GM18868 (cell line): Measurements from ENCODE around the gene ADAMTS6.

Experiments used
- ATAC-seq: cut with Tn5 transposase; IDR thresholded peaks from one replicate; pipeline ENCODE4 v1.9.1; 2021; ENCODE audit warnings: mild to moderate bottlenecking, moderate library complexity; ENCODE audit not compliant: unreplicated experiment

The ADAMTS6 gene

GRCh38 chr5:65475336-65475735 is 6.4 kb downstream of the ADAMTS6 start:
- ATAC-seq = no peak

- no peak for ATAC-seq
These were observed 7.5 kb downstream of the ADAMTS6 start for GRCh38 chr5:65474130-65474711.

GRCh38 chr5:65468633-65469032 is 13.1 kb downstream of the ADAMTS6 start:
- ATAC-seq = no peak

GRCh38 chr5:65462139-65462705 is 19.5 kb downstream of the ADAMTS6 start:
- ATAC-seq = no peak

GRCh38 chr5:65461490-65461889 is 20.2 kb downstream of the ADAMTS6 start:
- no peak for ATAC-seq

GRCh38 chr5:65459995-65460394 is 21.7 kb downstream of the ADAMTS6 start:
- no peak for ATAC-seq

- no peak for ATAC-seq
These were observed 26.7 kb downstream of the ADAMTS6 start for GRCh38 chr5:65455064-65455463.

GRCh38 chr5:65451436-65451835 is 30.3 kb downstream of the ADAMTS6 start:
- ATAC-seq = no peak

GRCh38 chr5:65446682-65447081 is 35.0 kb downstream of the ADAMTS6 start:
- no peak for ATAC-seq

GRCh38 chr5:65441800-65442199 is 39.9 kb downstream of the ADAMTS6 start:
- no peak for ATAC-seq

- ATAC-seq = no peak
These were observed 41.3 kb downstream of the ADAMTS6 start for GRCh38 chr5:65440456-65440855.

- ATAC-seq = no peak
These were observed 47.6 kb downstream of the ADAMTS6 start for GRCh38 chr5:65434122-65434521.

- no peak for ATAC-seq
These were observed 55.1 kb downstream of the ADAMTS6 start for GRCh38 chr5:65426656-65427055.

GRCh38 chr5:65423623-65424022 is 58.1 kb downstream of the ADAMTS6 start:
- ATAC-seq = no peak

GRCh38 chr5:65418661-65419060 is 63.1 kb downstream of the ADAMTS6 start:
- ATAC-seq = no peak

- no peak for ATAC-seq
These were observed 67.9 kb downstream of the ADAMTS6 start for GRCh38 chr5:65413822-65414221.

- no peak for ATAC-seq
These were observed 68.9 kb downstream of the ADAMTS6 start for GRCh38 chr5:65412842-65413241.

GRCh38 chr5:65411356-65411755 is 70.4 kb downstream of the ADAMTS6 start:
- ATAC-seq = no peak

GRCh38 chr5:65395526-65396155 is 86.1 kb downstream of the ADAMTS6 start:
- ATAC-seq = no peak

GRCh38 chr5:65394087-65394486 is 87.6 kb downstream of the ADAMTS6 start:
- no peak for ATAC-seq

- no peak for ATAC-seq
These were observed 90.1 kb downstream of the ADAMTS6 start for GRCh38 chr5:65391591-65391990.

GRCh38 chr5:65390208-65390607 is 91.5 kb downstream of the ADAMTS6 start:
- no peak for ATAC-seq

- ATAC-seq = no peak
These were observed 97.9 kb downstream of the ADAMTS6 start for GRCh38 chr5:65383859-65384258.
